RWPE1 (cell line): ENCODE data around the gene SPOP.
A peak's percentile ranks its signal among the peaks of the same experiment; 100 is the strongest.
"Not testable (repeated sequence)": the region's sequence is repeated elsewhere in the genome, so short reads cannot be mapped to it uniquely, and the experiment has no call there.

Experiments
- CTCF ChIA-PET: fragments of 350-600 bp; sonication (Branson Sonifier 250); formaldehyde crosslinking; extraction: SDS; loops from one replicate; lab custom pipeline; 2021; lab: Yijun Ruan, JAX
- POLR2A ChIA-PET: fragments of 400-600 bp; formaldehyde crosslinking; extraction: SDS; loops from one replicate; lab custom pipeline; 2020; ENCODE audit warnings: antibody characterized with exemption; ENCODE audit not compliant: low non-redundant PET; lab: Yijun Ruan, JAX
- DNase-seq: peaks from one replicate; pipeline ENCODE4 v3.0.0; 2012; ENCODE audit warnings: low spot score
- H3K27ac ChIP-seq: fragments of 450-650 bp; 2 replicates; pipeline ENCODE4 v1.5.1; 2017
- CTCF ChIP-seq: fragments of 450-650 bp; conservative IDR thresholded peaks from 2 replicates; pipeline ENCODE4 v1.5.1; 2017; ENCODE audit warnings: low read depth, mild to moderate bottlenecking

Gene SPOP

DNA sequence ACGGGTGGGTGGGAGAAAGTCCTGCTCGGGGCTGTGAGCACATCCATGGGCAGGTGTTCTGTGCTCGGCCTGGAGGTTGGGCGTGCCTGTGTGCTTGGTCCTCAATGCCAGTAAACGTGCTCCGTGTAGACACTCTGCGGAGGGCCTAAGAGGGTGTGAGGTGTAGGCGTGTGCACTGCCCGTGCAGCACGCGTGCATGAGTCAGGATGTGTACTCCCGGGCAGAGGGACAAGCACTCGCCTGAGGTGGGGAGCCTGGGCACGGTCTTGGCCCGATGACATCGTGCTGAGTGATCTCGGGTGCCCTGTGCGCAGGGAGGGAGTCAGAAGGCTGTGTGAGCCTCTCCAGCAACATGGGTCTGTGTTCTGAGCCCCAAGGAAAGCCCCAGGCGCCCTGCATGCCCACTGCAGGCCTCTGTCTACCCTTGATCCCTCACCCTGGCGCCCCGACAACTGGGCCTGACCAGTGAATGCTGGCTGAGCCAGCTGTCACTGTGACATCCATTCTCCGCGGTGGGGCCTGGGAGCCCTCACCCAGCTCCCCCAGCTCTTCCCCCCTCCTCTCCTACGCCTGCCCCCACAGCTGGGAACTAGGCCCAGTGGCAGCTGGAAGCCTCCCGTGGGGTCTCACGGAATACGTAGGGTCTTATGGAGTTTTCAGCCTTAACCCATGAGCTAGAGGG, 125.7 kb downstream of the SPOP start:
- no peak for DNase-seq
- peak overlapping the region; percentile 36 for H3K27ac ChIP-seq
- POLR2A ChIA-PET = no interaction called here
- CTCF ChIA-PET = interaction anchor here (0.6 to 1.8 kb wide), 5 partner anchors 11 to 144 kb away, joined by 3 to 8 read pairs (median 4); partner anchors contain the start of gene NGFR
- TF ChIP-seq CTCF = no peak

GRCh38 chr17:49551221-49552069, 126.5 kb downstream of the SPOP start:
- no peak for DNase-seq
- peak overlapping the region; percentile 36 for H3K27ac ChIP-seq
- ChIA-PET POLR2A (no interaction called here), CTCF (interaction anchor here (1.2 to 1.8 kb wide), 3 partner anchors 55 to 143 kb away, joined by 4 to 8 read pairs (median 8); partner anchors contain the start of gene NGFR)
- no peak for TF ChIP-seq CTCF

DNA sequence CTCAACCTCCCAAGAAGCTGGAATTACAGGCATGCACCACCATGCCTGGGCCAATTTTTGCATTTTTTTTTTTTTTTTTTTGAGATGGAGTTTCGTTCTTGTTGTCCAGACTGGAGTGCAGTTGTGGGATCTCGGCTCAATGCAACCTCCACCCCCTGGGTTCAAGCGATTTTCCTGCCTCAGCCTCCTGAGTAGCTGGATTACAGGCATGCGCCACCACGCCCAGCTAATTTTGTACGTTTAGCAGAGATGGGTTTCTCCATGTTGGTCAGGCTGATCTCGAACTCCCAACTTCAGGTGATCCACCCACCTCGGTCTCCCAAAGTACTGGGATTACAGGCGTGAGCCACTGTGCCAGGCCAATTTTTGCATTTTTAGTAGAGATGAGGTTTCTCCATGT, 127.1 kb downstream of the SPOP start:
- POLR2A ChIA-PET, H3K27ac ChIP-seq, DNase-seq: not testable (repeated sequence)
- CTCF ChIA-PET = interaction anchor here (0.6 to 1.2 kb wide), 3 partner anchors 27 to 56 kb away, joined by 3 to 4 read pairs (median 3); partner anchors contain the start of gene NGFR

DNA sequence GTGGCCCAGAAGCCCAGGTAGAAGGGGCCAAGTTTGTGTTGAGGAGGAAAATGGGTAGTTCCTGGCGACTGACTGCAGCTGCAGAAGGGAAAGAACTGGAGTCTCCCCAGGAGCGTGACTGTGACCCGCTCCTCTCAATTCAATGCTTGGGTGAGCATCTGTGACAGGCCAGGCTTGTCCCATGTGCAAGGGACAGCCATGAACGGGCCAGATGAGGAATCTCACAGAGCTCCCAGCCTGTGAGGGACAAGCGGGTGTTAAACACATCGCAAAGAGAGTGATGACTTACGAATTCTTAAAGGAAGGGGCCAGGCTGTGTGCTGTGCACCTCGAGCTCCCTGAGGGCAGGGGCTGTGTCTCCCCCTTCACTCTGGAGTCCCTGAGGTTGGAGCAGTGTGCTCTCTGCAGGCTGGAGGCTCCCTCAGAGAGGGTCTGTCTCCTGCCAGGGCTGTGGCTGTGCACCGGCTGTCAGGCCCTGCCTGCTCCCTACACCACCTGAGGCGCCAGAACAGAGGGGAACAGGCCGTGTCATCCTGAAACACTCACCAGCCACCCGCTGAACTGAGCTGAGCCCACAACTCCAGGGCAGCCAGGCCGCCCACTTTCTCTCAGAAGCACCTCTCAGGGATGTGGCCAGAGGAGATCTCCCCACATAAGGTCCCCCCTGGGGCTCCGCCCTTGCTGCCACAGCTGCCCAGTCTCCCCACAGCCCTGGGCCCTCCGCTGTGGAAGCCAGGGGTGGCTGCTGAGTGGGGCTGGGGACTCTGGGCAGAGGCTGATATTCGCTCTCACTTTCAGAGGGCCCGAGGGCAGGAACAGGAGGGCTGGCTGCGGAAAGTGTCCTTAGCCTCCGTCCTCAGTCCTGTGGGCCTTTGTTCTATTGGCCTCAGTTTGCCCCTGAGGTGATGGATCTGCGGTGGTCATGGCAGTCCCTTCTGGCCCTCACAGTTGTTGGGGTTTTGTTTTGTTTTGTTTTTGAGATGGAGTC, 127.9 kb downstream of the SPOP start:
- peak overlapping the region; percentile 2; the same call in 1 of the 2 replicates for H3K27ac ChIP-seq
- ChIA-PET POLR2A (no interaction called here), CTCF (interaction anchor here (0.5 to 1.0 kb wide), 4 partner anchors 26 to 142 kb away, joined by 3 to 6 read pairs (median 3); no protein-coding TSS in a partner anchor)
- TF ChIP-seq CTCF = no peak
- DNase-seq = no peak

DNA sequence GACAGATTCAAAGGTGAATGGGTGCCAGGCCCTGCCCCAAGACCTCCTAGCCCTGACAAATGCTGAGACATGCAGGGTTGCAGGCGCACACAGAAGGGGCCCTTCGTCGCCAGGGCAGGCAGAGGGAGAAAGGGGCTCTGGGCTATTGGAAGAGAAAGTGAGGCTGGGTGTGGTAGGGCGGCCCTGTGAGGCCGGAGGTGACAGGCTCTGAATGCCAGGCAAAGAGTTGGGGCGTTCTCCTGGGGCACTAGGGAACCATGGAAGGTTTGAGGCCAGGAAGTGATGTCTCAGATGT, 128.6 kb downstream of the SPOP start:
- DNase-seq = no peak
- H3K27ac ChIP-seq = peak overlapping the region; percentile 2; the same call in 1 of the 2 replicates
- CTCF ChIA-PET = interaction anchor here (1.0 kb wide), 1 partner anchor 141 kb away, joined by 6 read pairs; no protein-coding TSS in a partner anchor
- TF ChIP-seq CTCF = no peak
- POLR2A ChIA-PET = no interaction called here
